Stomach (tissue), 9 donors: ENCODE measurements around the gene PPP4C. TPM values are rescaled to one million over a fixed set of nuclear protein-coding genes. Genes with fewer than 3 reads are reported as not detected.
A peak's percentile ranks its signal among the peaks of the same experiment; 100 is the strongest.

Source experiments
- DNase-seq, 2 donors: peaks; one replicate each; pipeline versions ENCODE4 v3.0.0 to v3.0.0-alpha.2; 2013 to 2019
- H3K27ac ChIP-seq, 5 donors: fragments of 200-600 bp in 4 of 5; sonication (generic) in 4 of 5; one replicate each; pipeline ENCODE4 v1.5.1; 2013 to 2019; ENCODE audit warnings: mild to moderate bottlenecking in 1 of 5, moderate library complexity in 1 of 5
- H3K27me3 ChIP-seq, 3 donors: fragments of 200-600 bp; sonication (generic); one replicate each; pipeline ENCODE4 v1.5.1; 2017 to 2019; ENCODE audit warnings: mixed run types in 1 of 3
- H3K36me3 ChIP-seq, 4 donors: fragments of 200-600 bp; sonication (generic); 1 replicate in 3 of 4; 2 replicates in 1 of 4; pipeline ENCODE4 v1.5.1; 2016 to 2019
- H3K4me1 ChIP-seq, 4 donors: fragments of 200-600 bp; sonication (generic); one replicate each; pipeline ENCODE4 v1.5.1; 2016 to 2019
- H3K4me3 ChIP-seq, 4 donors: fragments of 200-600 bp; sonication (generic) in 3 of 4; one replicate each; pipeline ENCODE4 v1.5.1; 2016 to 2019; ENCODE audit warnings: mild to moderate bottlenecking in 1 of 4
- H3K9me3 ChIP-seq, 4 donors: fragments of 200-600 bp; sonication (generic); one replicate each; pipeline ENCODE4 v1.5.1; 2016 to 2019
- EP300 ChIP-seq: sonication (generic); formaldehyde crosslinking; IDR thresholded peaks from one replicate; pipeline ENCODE4 v1.6.1; 2017; ENCODE audit warnings: antibody characterized with exemption
- POLR2A ChIP-seq, 4 donors: fragments of 450-650 bp; IDR thresholded peaks; one replicate each; pipeline ENCODE4 v1.6.1; 2016; ENCODE audit warnings: antibody characterized with exemption in 4 of 4, control low read depth in 2 of 4, mild to moderate bottlenecking in 1 of 4, moderate library complexity in 1 of 4
- POLR2AphosphoS5 ChIP-seq, 3 donors: sonication (generic); formaldehyde crosslinking; IDR thresholded peaks; one replicate each; pipeline ENCODE4 v1.6.1; 2016; ENCODE audit warnings: antibody characterized with exemption in 3 of 3
- WGBS, 5 donors: extraction: QIAGEN DNeasy Blood & Tissue Kit in 3 of 5; methylation state at CpG; one replicate each; pipeline versions ENCODE4 v1.1.5 to v1.1.7; 2013 to 2018; 5-methylcytosine and 5-hydroxymethylcytosine counted together
- intact Hi-C: fragments of 100-400 bp; cut with DNase I; formaldehyde crosslinking; loops from one replicate; pipeline ENCODE4 v1.15.1; 2023; ENCODE audit warnings: low total_unique reads
- polyA plus RNA-seq, 3 donors: library from polyadenylated mRNA; stranded (reverse); fragments of 200-250 nt; gene quantifications; one replicate each; pipeline ENCODE4 v1.2.3, GENCODE V29; 2013
- total RNA-seq, 5 donors: library from RNA; depleted of rRNA; stranded (reverse); fragments of >200 nt; gene quantifications; one replicate each; pipeline versions ENCODE4 v1.1.0 to v1.2.3, GENCODE V29; 2014 to 2016
- TF ChIP-seq, protein P1 (sequence below), 7 experiments: fragments of 450-650 bp in 4 of 7; fragments of 200-600 bp in 3 of 7; sonication (generic) in 3 of 7; IDR thresholded peaks; one replicate each; pipeline ENCODE4 v1.5.1; 2016 to 2019; ENCODE audit warnings: antibody characterized with exemption in 7 of 7, control low read depth in 2 of 7, mild to moderate bottlenecking in 1 of 7
- donor health status: healthy with polysubstance abuse.
- donor health status: Bipolar disorder and iron deficiency.
- donor health status: healthy.

PPP4C gene
- total and polyA plus RNA-seq, 8 donors: 21.4 to 118 (median 74.2) TPM

DNA sequence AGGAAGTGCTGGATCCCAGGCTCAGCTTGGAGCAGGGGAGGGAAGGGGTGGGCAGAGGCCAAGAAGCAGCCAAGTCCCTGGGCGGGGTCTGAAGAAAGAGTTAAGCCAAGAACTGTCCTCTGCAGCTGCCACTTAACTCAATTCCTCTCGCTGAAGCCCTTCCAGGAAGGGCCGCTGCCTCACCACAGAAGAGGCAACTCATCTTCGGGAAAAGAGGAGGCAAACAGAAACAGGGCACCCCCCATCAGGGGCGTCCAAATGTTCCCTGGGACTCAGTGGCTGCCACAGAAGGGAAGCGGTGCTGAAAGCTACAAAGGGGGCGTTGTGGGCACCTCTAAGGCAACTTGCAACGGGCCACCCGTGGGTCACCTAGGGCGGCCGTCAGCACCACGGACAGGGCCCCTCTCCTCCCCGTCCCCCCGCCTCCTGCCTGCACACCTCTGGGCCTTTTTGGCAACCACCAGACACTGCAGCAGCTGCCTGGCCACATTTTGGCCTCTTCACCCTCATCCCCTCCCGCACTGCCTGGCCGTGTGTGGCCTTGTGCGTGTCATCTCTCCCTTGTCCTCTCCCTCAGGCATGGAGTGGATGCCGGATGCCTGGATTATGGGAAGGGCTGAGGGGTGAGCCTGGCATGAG lies 47.2 kb upstream of the PPP4C start:
- Histone ChIP-seq H3K9me3 (no peaks in the 10 kb centered on the region), H3K4me1 (peaks cover 7 to 12% (median 9%) of the 10 kb centered on the region in 4 donors), H3K27me3 (peaks cover 24 to 95% (median 67%) of the 10 kb centered on the region in 3 donors), H3K36me3 (no peaks in the 10 kb centered on the region), H3K27ac (no peak overlapping the region), H3K4me3 (no peak overlapping the region)
- WGBS, 5 donors: 11 to 29% (median 12%) methylated on average over 13 to 18 of the region's 18 CpGs
- peak in 1 of 2 donors; percentile 68 for DNase-seq
- no peak for TF ChIP-seq EP300
- TF ChIP-seq POLR2AphosphoS5 (IDR thresholded peaks at IDR 0.05): no peak
- TF ChIP-seq, protein P1, sequence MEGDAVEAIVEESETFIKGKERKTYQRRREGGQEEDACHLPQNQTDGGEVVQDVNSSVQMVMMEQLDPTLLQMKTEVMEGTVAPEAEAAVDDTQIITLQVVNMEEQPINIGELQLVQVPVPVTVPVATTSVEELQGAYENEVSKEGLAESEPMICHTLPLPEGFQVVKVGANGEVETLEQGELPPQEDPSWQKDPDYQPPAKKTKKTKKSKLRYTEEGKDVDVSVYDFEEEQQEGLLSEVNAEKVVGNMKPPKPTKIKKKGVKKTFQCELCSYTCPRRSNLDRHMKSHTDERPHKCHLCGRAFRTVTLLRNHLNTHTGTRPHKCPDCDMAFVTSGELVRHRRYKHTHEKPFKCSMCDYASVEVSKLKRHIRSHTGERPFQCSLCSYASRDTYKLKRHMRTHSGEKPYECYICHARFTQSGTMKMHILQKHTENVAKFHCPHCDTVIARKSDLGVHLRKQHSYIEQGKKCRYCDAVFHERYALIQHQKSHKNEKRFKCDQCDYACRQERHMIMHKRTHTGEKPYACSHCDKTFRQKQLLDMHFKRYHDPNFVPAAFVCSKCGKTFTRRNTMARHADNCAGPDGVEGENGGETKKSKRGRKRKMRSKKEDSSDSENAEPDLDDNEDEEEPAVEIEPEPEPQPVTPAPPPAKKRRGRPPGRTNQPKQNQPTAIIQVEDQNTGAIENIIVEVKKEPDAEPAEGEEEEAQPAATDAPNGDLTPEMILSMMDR (IDR thresholded peaks at IDR 0.05): no peak
- TF ChIP-seq POLR2A (IDR thresholded peaks at IDR 0.05): no peak
- intact Hi-C loops: loop anchor here (5.0 to 10.0 kb wide), 2 partner anchors 164 to 331 kb away; partner anchors contain the start of gene CDIPT

DNA sequence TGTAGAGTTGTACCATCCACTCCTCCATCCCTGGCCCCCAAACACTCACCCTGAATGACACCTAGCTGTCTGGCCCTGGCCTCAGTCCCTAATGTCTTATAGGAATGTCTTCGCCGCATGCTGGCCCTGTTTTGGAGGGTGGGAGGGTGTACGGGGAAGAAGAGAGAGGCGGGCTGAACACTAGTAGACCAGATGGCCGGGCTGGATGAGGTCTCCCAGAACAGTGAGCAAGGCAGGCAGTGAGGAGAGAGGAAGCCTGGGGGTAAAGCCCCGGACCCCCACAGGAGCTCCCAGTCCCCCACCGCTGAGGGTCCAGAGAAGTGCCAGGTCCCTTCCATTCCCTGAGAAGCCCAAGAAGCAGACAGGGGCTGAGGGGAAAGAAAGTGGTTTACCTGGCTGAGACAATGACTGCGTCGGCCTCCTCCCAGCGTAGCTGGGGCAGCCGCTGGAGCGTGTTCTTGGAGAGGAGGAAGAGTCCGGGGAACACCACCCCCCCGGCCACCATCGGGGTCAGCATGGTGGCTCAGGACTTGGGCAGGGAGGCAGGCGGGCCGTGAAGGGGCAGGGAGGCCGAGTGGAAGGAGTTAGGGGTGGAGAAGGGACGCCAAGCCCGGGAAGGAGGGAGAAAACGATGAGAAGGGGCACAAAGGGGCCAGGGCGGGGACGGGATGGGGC lies 45.6 kb upstream of the PPP4C start:
- Histone ChIP-seq H3K27ac (no peak overlapping the region), H3K9me3 (no peaks in the 10 kb centered on the region), H3K4me1 (peaks cover 7 to 12% (median 9%) of the 10 kb centered on the region in 4 donors), H3K36me3 (no peaks in the 10 kb centered on the region), H3K27me3 (peaks cover 24 to 98% (median 75%) of the 10 kb centered on the region in 3 donors), H3K4me3 (no peak overlapping the region)
- DNase-seq: no peak
- no peak for TF ChIP-seq EP300
- no peak for TF ChIP-seq POLR2A (IDR thresholded peaks at IDR 0.05)
- no peak for TF ChIP-seq POLR2AphosphoS5 (IDR thresholded peaks at IDR 0.05)
- TF ChIP-seq, protein P1 (IDR thresholded peaks at IDR 0.05): no peak
- intact Hi-C loops: no loop called here
- WGBS, 5 donors: 17 to 23% (median 19%) methylated on average over 23 of the region's 23 CpGs

- H3K27me3 ChIP-seq: peaks cover 24 to 98% (median 70%) of the 10 kb centered on the region in 3 donors
- H3K36me3 ChIP-seq: no peaks in the 10 kb centered on the region
- TF ChIP-seq EP300: no peak
- TF ChIP-seq POLR2A (IDR thresholded peaks at IDR 0.05): no peak
- TF ChIP-seq POLR2AphosphoS5 (IDR thresholded peaks at IDR 0.05): no peak
- TF ChIP-seq, protein P1 (IDR thresholded peaks at IDR 0.05): no peak
- peak within 1 kb of the TSS; percentile 5 to 26 (median 20) for H3K4me3 ChIP-seq
- no peaks in the 10 kb centered on the region for H3K9me3 ChIP-seq
- H3K27ac ChIP-seq: no peak within 1 kb of the TSS
- intact Hi-C loops: no loop called here
- H3K4me1 ChIP-seq: peaks cover 7 to 12% (median 9%) of the 10 kb centered on the region in 4 donors
- WGBS, 5 donors: 0 to 5% (median 2%) methylated on average over 17 to 27 of the region's 27 CpGs
- peak in 1 of 2 donors; percentile 43 for DNase-seq
Observed at GRCh38 chr16:30030841-30031413, 44.9 kb upstream of the PPP4C start, which contains the start of gene TLCD3B. Gene TLCD3B (minus strand): TSS chr16:30031271. CDS start chr16:30030527, 744 bp downstream.

DNA sequence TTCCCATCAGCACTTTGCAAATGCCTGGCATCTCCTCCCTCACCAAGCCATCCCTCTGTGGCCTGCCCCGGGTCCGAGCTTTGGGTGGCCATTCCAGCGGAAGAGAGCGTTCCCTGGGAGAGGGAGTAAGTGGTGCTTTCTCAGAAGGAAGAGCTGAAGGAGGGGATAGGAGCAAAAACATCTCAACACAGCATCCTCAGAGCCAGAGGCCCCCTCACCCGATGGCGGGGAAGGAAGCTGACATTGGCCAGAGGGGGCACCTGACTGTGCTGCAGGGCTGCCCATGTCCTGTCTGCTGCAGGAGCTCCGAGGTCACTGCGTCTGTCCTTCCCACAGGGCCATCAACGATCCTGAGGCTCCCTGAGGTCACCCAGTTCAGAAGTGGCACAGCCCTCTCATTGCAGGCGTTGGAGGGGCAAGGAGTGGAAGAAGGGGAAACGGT lies 44.3 kb upstream of the PPP4C start:
- peaks cover 21 to 98% (median 70%) of the 10 kb centered on the region in 3 donors for H3K27me3 ChIP-seq
- 16 to 23% (median 21%) methylated on average over 11 of the region's 11 CpGs for WGBS, 5 donors
- intact Hi-C loops: no loop called here
- no peak for TF ChIP-seq POLR2AphosphoS5 (IDR thresholded peaks at IDR 0.05)
- TF ChIP-seq EP300: no peak
- TF ChIP-seq POLR2A (IDR thresholded peaks at IDR 0.05): no peak
- TF ChIP-seq, protein P1 (IDR thresholded peaks at IDR 0.05): no peak
- no peak for DNase-seq
- no peaks in the 10 kb centered on the region for H3K9me3 ChIP-seq
- H3K4me3 ChIP-seq: peak overlapping the region in 2 of 4 donors; percentile 5 to 26
- H3K4me1 ChIP-seq: peaks cover 7 to 12% (median 9%) of the 10 kb centered on the region in 4 donors
- H3K36me3 ChIP-seq: no peaks in the 10 kb centered on the region
- H3K27ac ChIP-seq: no peak overlapping the region
